Memory B cell (primary cell): ENCODE measurements around the gene MLLT3.

Source experiments
- ATAC-seq: fragments of 150-1000 bp; cut with Tn5 transposase; 2 replicates; pipeline ENCODE4 v1.10.0; 2021; ENCODE audit warnings: low read depth, mild to moderate bottlenecking, moderate library complexity
- DNase-seq, 2 donors: peaks; one replicate each; pipeline ENCODE4 v3.0.0; 2022; ENCODE audit warnings: low spot score in 2 of 2
- H3K27ac Mint-ChIP-seq: one replicate; pipeline ENCODE4 v1.8.0; 2022; ENCODE audit warnings: mild to moderate bottlenecking, moderate library complexity, mixed read lengths
- H3K27me3 Mint-ChIP-seq: one replicate; pipeline ENCODE4 v1.8.0; 2022; ENCODE audit warnings: mixed read lengths
- H3K36me3 Mint-ChIP-seq: one replicate; pipeline ENCODE4 v1.8.0; 2022; ENCODE audit warnings: mild to moderate bottlenecking, mixed read lengths
- H3K4me1 Mint-ChIP-seq: one replicate; pipeline ENCODE4 v1.8.0; 2022; ENCODE audit warnings: mixed read lengths
- H3K4me3 Mint-ChIP-seq: one replicate; pipeline ENCODE4 v1.8.0; 2022; ENCODE audit warnings: mild to moderate bottlenecking, moderate library complexity, mixed read lengths
- H3K9me3 Mint-ChIP-seq: one replicate; pipeline ENCODE4 v1.8.0; 2022; ENCODE audit warnings: mixed read lengths

MLLT3 gene

DNA sequence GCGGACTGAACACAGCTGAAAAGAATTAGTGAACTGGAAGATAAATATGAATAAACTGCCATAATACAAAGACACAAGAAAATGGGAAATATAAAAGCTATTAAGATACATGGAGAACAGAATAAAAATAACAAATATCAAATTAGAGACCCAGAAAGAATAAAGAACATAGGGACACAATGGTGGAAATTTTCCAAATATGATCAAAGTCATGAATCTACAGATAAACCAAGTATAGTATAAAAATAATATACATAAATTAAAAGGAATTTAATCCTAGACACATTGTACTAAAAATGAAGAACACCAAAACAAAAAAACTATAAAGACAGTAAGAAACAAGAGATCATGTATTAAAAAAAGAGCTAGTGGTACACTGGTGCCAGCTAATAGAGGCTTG is 194.9 kb downstream of the MLLT3 start:
- Mint-ChIP-seq H3K36me3 (no peaks in the 10 kb centered on the region), H3K27me3 (no peaks in the 10 kb centered on the region), H3K9me3 (no peaks in the 10 kb centered on the region), H3K4me1 (no peaks in the 10 kb centered on the region), H3K4me3 (no peak overlapping the region), H3K27ac (no peak overlapping the region)
- DNase-seq (no peak), ATAC-seq (no peak)

DNA sequence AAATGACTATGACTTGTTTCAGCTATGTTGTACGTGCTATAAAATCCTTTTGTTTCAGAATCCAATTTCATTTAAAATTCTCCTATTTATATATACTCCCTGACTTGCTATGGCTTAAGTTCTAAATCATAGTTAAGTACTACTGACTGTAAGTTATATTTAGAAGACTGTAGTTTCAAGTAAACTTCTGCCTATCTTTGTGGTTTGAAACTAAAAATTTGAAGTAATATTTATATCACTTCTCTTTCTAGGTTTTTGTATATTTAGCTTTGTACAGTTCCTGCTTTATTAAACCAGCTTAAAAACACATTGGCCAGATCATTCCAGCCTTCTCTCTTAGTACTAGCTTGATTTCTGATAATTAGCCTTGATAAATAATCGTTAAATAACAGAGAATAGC is 196.3 kb downstream of the MLLT3 start:
- H3K27ac Mint-ChIP-seq, result no peak overlapping the region

DNA sequence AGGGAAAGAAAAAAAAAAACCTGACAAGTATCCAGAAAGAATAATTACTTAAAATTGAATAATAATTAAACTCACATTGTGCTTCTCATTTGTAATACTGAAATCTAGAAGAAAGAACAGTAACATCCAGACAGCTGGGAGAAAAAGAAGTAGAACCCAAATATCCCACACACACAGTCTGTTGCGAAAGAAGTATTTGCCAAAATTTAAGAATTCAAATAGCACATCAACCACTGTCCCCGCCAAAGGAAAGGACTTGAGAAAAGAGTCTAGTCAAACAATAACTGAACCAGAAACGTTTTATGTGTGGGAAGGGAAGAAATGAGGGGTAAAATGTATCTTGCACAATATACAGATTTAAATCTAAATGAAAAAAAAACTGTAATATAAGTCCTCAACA is 202.8 kb downstream of the MLLT3 start:
- no peaks in the 10 kb centered on the region for H3K4me1 Mint-ChIP-seq
- no peaks in the 10 kb centered on the region for H3K36me3 Mint-ChIP-seq
- ATAC-seq, result no peak
- H3K9me3 Mint-ChIP-seq, result no peaks in the 10 kb centered on the region
- H3K27me3 Mint-ChIP-seq, result no peaks in the 10 kb centered on the region
- H3K27ac Mint-ChIP-seq, result no peak overlapping the region
- DNase-seq, result no peak
- H3K4me3 Mint-ChIP-seq, result no peak overlapping the region

More for the DNA sequence above, 196.3 kb downstream of the MLLT3 start:
- Mint-ChIP-seq H3K4me3 (no peak overlapping the region), H3K27me3 (no peaks in the 10 kb centered on the region), H3K4me1 (no peaks in the 10 kb centered on the region), H3K9me3 (no peaks in the 10 kb centered on the region), H3K36me3 (no peaks in the 10 kb centered on the region)
- ATAC-seq (no peak), DNase-seq (no peak)

DNA sequence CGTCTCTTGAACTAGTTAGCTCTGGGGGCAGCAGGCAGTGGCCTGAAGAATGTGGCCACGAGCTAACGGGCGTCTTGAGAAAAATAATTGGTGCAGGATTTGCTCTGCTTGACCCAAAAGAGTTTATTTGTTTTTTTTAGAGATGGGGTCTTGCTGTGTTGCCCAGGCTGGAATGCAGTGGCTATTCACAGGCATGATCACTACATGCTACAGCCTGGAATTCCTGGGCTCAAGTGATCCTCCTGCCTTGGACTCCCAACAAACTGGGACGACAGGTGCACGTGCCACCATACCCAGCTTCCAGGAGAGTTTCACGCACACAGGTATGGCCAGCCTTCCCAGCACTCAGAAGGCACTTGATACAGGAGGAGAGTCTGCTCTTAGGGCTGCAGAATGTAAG is 203.8 kb downstream of the MLLT3 start:
- Mint-ChIP-seq H3K36me3 (peaks cover under 1% of the 10 kb centered on the region), H3K27ac (no peak overlapping the region), H3K4me3 (no peak overlapping the region), H3K4me1 (no peaks in the 10 kb centered on the region), H3K9me3 (no peaks in the 10 kb centered on the region), H3K27me3 (no peaks in the 10 kb centered on the region)
- no peak for ATAC-seq
- DNase-seq, result no peak

DNA sequence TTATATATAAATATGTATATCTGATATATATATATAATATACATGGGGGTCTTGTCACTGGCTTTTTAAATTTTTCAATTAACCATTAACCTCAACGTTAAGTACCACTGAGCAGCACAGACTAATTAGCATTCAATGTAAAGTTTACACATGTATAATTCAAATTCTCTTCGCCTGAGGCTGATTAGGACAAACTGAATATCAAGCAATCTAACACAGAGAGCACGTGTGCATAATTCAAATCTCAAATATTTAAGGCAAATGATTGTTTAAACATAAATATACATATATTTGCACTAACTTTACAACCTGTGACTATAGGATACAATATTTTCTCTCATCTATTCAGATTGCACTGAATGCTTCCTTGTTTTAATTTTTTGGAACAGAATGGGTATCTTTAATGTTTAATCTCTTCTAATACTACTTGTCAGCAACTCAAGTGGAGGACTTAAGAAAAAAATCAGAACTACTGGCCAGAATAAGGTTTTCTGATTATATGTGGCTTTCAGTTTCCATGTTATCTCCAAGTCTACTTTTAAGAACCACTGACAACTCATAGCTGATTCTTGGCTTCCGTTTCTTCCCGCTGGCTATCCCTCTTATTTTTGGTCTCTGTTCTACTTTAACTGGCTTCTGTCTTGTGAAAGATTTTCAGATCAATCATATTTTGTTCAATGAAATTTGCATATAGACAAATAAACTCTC is 204.8 kb downstream of the MLLT3 start:
- ATAC-seq (no peak), DNase-seq (no peak)
- Mint-ChIP-seq H3K4me3 (no peak overlapping the region), H3K36me3 (peaks cover 2% of the 10 kb centered on the region), H3K27me3 (no peaks in the 10 kb centered on the region), H3K27ac (no peak overlapping the region), H3K4me1 (no peaks in the 10 kb centered on the region), H3K9me3 (no peaks in the 10 kb centered on the region)

DNA sequence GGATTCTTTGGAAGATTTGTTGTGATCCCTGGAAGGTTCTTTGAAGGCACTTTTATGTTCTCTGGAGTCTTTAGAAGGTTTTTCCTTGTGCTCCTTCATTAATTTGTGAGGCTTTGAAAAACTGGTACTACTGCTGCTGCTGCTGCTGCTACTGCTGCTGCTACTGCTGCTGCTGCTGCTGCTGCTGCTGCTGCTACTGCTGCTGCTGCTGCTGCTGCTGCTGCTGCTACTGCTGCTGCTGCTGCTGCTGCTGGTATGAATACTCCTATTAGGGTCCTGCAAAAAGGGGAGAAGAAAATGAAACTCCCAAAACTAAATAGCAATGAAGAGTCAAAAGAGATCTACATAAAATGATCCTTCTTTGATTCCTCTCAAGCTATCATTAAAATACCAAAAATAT is 208.1 kb downstream of the MLLT3 start:
- ATAC-seq, result no peak
- Mint-ChIP-seq H3K9me3 (no peaks in the 10 kb centered on the region), H3K36me3 (peaks cover 2% of the 10 kb centered on the region), H3K4me3 (no peak overlapping the region), H3K27me3 (no peaks in the 10 kb centered on the region), H3K27ac (no peak overlapping the region), H3K4me1 (no peaks in the 10 kb centered on the region)
- no peak for DNase-seq

DNA sequence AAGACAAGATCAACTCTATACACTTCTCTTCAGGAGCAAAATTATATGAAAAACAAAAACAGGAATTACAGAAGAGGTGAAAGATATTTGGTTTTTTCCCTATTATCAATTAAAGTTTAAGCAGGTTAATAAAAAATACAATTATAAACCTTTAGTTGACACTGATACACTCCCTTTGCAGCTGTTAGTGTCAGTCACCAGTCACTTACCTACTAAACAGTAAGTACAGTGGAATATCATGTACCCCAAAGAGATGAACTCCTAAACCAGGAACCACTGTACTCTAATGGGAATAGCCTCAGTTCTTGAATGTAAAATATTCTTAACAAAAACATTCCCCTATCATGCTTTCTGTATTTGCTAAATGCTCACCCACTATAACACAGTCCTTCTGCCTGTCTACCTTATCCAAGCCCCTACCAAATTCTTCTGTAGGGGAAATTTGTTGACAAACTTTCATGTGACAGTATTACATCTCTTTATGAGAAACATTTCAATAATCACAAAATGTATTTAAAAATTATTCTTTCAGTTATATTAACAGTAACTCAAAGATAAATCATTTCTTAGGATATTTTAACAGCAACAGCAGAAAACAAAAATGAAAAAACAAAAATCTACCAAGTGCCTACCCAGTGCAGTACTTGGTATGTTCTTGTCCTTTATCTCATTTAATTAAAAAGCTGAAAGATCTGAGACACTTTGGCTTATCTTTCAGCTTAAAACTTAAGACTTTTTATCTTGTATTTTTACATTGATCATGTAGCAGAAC is 212.8 kb downstream of the MLLT3 start:
- DNase-seq (no peak), ATAC-seq (no peak)
- Mint-ChIP-seq H3K36me3 (peaks cover 2% of the 10 kb centered on the region), H3K27ac (no peak overlapping the region), H3K4me1 (no peaks in the 10 kb centered on the region), H3K9me3 (no peaks in the 10 kb centered on the region), H3K4me3 (no peak overlapping the region), H3K27me3 (no peaks in the 10 kb centered on the region)

DNA sequence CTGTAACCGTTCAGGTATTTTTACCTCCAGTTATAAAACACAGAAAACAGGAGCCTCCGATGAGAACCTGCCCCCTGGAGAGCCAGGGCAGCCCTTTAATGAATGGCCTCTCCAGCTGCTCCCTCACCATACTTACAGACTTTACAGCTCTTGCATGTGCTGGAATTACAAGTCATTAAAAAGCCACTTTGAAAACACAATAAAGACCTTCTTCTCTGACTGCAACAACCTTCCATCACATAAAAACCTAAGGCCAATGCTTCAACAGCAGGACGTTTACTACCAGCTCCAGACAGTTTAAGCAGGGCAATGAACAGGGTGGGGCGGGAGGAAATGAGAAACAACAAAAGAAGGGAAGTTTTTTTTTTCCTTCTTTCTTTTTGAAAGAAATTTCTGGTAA is 213.8 kb downstream of the MLLT3 start:
- ATAC-seq (no peak), DNase-seq (no peak)
- Mint-ChIP-seq H3K27me3 (no peaks in the 10 kb centered on the region), H3K9me3 (no peaks in the 10 kb centered on the region), H3K4me3 (no peak overlapping the region), H3K27ac (no peak overlapping the region), H3K36me3 (peaks cover 2% of the 10 kb centered on the region), H3K4me1 (no peaks in the 10 kb centered on the region)

DNA sequence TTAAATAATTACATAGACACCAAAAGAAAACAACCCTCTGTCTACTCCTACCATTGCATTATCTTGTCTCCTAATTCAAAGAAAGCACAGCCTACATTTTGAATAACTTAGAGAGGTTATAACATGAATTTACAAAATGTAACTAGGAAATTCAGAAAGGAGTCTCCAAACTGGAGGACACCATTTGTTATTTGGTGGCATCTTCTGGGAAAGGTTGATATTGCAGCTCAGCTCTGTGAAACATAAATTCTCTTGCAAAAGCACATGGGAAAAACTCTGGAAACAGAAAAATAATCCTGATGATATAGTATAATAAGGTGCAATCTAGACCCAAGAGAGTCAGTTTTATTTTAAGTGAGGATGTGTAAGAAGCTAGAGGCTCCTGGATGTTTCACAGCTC is 215.3 kb downstream of the MLLT3 start:
- DNase-seq (no peak), ATAC-seq (no peak)
- H3K4me1 Mint-ChIP-seq, result no peaks in the 10 kb centered on the region
- H3K9me3 Mint-ChIP-seq, result no peaks in the 10 kb centered on the region
- no peaks in the 10 kb centered on the region for H3K36me3 Mint-ChIP-seq
- no peak overlapping the region for H3K4me3 Mint-ChIP-seq
- H3K27ac Mint-ChIP-seq, result no peak overlapping the region
- no peaks in the 10 kb centered on the region for H3K27me3 Mint-ChIP-seq

DNA sequence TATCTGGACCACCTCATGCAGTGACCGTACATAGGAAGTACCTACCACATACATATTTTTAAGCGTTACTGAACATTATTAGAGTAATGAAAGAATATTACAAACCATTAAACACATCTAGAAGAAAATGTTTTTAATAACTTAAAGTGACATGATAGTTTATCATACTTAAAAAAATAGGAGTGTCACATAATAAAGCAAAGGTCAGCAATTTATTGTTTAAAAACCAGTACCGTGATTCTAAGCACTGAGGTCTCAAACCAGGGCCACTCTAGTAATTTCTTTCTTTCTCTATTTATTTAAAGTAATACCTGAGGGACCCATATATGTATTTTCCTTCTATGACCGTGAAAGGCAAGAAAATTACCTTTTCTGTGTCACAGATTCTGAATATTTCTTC is 216.0 kb downstream of the MLLT3 start:
- Mint-ChIP-seq H3K9me3 (no peaks in the 10 kb centered on the region), H3K4me3 (no peak overlapping the region), H3K4me1 (no peaks in the 10 kb centered on the region), H3K36me3 (no peaks in the 10 kb centered on the region), H3K27me3 (no peaks in the 10 kb centered on the region), H3K27ac (no peak overlapping the region)
- no peak for ATAC-seq
- no peak for DNase-seq

DNA sequence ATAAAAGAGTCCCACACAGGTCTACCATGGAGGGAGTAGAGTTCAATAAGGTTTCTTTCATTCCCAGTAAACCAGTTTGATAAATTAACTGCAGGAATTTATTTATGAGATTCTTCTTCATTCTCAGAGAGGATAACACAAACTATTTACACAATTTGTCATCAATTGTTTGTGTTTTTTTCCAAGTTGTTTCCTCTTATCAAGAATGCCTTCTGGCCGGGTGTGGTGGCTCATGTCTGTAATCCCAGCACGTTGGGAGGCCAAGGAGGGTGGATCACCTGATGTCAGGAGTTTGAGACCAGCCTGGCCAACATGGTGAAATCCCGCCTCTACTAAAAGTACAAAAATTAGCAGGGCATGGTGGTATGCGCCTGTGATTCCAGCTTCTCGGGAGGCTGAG is 216.7 kb downstream of the MLLT3 start:
- DNase-seq, result no peak
- no peaks in the 10 kb centered on the region for H3K4me1 Mint-ChIP-seq
- no peak overlapping the region for H3K27ac Mint-ChIP-seq

DNA sequence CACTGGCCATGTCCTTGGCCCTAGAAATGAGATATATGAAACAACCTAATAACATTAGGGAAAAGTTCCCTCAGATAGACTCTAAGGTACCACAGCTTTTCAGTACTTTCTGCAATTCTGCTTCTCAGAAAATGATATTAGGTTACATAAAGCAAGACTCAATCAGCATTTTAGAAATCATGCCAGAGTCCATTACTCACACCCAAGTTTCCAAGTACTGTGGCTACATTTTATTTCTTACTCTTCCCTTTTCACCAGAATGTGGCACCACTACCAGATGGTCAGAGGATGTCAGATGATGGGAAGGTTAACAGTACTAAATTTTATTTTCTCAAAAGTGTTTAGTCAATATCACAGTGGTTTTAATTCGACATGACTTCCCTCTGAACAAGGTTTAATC is 217.2 kb downstream of the MLLT3 start:
- Mint-ChIP-seq H3K36me3 (no peaks in the 10 kb centered on the region), H3K4me3 (no peak overlapping the region), H3K27ac (no peak overlapping the region), H3K27me3 (no peaks in the 10 kb centered on the region), H3K4me1 (no peaks in the 10 kb centered on the region), H3K9me3 (no peaks in the 10 kb centered on the region)
- DNase-seq (no peak), ATAC-seq (no peak)

More for the DNA sequence above, 216.7 kb downstream of the MLLT3 start:
- ATAC-seq, result no peak
- Mint-ChIP-seq H3K27me3 (no peaks in the 10 kb centered on the region), H3K36me3 (no peaks in the 10 kb centered on the region), H3K4me3 (no peak overlapping the region), H3K9me3 (no peaks in the 10 kb centered on the region)

DNA sequence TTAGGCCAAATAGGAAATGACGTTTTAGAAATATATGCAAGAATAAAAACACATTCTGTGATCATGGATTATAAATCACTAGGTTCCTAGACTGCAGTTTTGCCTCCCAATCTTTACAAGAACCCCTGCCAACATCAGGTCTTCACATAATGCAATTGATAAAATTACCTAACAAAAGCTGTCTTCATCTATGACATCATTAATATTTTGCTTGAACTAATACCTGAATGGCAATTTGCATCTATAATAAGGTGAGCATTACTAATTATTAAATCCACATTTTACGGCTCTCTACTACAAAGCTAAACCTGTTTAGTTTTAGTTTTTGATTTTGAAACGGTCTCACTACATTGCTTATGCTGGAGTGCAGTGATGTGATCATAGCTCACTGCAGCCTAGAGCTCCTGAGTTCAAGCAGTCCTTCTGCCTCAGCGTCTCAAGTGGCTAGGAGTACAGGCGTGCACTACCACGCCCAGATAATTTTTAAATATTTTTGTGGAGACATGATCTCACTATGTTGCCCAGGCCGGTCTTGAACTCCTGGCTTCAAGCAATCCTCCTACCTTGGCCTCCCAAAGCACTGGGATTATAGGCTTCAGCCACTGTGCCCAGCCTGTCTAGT is 218.0 kb downstream of the MLLT3 start:
- Mint-ChIP-seq H3K4me3 (no peak overlapping the region), H3K27ac (no peak overlapping the region), H3K27me3 (no peaks in the 10 kb centered on the region), H3K36me3 (no peaks in the 10 kb centered on the region), H3K4me1 (no peaks in the 10 kb centered on the region), H3K9me3 (no peaks in the 10 kb centered on the region)
- no peak for DNase-seq
- no peak for ATAC-seq

DNA sequence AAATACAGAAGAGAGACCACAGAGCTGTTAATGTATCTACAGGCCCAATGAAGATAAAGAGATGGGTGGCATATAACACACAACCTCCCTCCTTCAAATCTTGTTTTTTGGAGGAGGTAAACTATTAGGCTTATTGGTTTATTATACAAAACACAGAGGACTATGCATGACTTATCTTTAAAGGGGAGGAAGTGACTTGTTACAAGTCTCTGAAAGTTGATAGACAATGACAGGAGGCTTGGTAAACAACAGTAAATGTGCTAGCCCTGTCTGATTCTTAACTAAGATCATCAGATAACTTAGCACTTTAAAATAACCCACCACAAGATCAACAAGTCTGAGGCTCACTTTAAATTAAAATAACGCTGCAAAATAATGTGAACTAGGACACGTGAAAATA is 219.0 kb downstream of the MLLT3 start:
- H3K4me3 Mint-ChIP-seq, result no peak overlapping the region
- H3K27ac Mint-ChIP-seq, result no peak overlapping the region
- no peaks in the 10 kb centered on the region for H3K9me3 Mint-ChIP-seq
- no peak for DNase-seq
- no peaks in the 10 kb centered on the region for H3K4me1 Mint-ChIP-seq
- H3K27me3 Mint-ChIP-seq, result no peaks in the 10 kb centered on the region
- ATAC-seq, result no peak
- H3K36me3 Mint-ChIP-seq, result no peaks in the 10 kb centered on the region
